ENCODE measurements around the gene GTF2F1. TPM values are rescaled to one million over a fixed set of nuclear protein-coding genes. Genes with fewer than 3 reads are reported as not detected.

GTF2F1 gene
- total RNA-seq, 4 donors from 2014 or later, result 42.2 to 166 (median 56.1) TPM

DNA sequence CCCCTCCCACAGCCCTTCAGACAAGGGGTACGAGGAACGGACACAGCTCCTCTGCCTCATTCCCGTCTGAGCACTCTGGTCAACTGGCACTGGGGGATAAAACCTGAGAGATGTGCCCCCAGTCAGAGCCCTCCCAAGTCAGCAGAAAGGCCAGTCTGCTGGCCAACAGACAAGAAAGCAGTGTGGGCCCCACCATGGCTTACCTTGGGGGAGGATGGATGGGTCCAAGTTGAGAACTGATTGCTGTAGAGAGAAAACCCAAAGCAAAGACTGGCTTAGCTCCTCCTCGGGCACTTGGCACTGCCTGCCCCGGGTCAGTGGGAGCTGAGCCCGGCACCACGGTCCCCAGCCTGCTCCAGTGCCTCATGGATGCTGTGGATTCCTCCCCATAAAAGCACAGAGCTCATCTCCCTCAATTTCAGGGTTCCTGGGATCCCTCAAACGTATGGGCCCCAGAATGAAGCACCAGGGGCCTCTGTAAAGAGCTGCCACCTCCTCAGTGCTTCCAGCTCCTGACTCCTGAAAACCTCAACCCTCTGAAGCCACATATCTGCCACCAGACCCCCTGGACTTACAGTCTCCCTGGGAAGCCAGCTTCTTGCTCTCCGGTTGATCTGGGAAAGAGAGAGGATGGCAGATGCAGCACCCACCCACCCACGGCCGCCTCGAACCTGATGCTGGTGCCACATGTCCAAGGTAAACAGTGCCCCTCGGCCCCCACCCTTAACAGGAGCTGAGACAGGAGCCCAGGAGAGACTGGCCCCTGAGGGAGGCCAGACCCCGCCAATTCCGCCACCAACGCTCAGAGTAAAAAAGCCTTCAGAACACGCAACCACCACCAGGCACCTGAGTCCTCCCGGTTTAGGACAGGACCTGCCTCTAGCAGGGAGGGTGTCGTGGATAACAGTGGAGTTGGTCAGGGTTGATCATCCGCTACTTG, 28.4 kb upstream of the GTF2F1 start:
- Histone ChIP-seq H3K36me3 (peaks cover 0 to 35% (median 20%) of the 10 kb centered on the region in 4 donors), H3K4me3 (no peak overlapping the region), H3K9me3 (no peaks in the 10 kb centered on the region), H3K27ac (no peak overlapping the region), H3K4me1 (peaks cover 8 to 29% (median 20%) of the 10 kb centered on the region in 4 donors), H3K27me3 (no peaks in the 10 kb centered on the region)
- in situ Hi-C loops (cut with MboI; ENCODE audit: low pct_ligation_motif_present in 1 of 4, low pct_unique_long_range_greater_than_20kb in 1 of 4, low sequenced_read_pairs in 3 of 4), result no loop called here
- 77% methylated on average over 20 of the region's 20 CpGs; no CpG with 5 or more reads in 1 of the 2 donors for WGBS, 2 donors (ENCODE audit: low coverage in 1 of 2)
- intact Hi-C loops (cut with DNase I; ENCODE audit: low total_unique reads), result loop anchor here (2.0 to 10.0 kb wide), 2 partner anchors 47 to 1203 kb away; partner anchors contain the start of genes PET100, PSPN and XAB2
- TF ChIP-seq POLR2A (IDR thresholded peaks at IDR 0.05) (no peak), CTCF (IDR thresholded peaks at IDR 0.05) (no peak), EP300 (IDR thresholded peaks at IDR 0.05; ENCODE audit: low read depth) (no peak), POLR2AphosphoS5 (IDR thresholded peaks at IDR 0.05) (no peak)
- no peak for DNase-seq

DNA sequence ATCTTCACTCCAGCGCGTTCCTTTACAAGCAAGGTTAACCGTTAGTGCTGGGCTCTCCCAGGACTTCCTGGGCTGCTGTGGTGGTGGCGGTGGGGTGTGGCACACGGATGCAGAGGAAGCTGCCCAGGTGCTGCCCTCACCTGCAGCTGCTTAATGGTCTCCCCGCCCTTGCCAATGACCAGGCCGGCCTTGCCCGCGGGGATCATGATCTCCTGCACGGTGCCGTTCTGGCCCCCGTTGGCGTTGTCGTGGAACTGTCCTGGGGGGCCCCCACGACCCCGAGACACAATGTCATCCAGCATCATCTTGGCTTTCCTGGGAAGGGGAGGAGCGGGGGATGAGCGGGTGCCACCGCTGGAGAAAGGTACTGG, 25.6 kb upstream of the GTF2F1 start:
- no peaks in the 10 kb centered on the region for H3K27me3 ChIP-seq
- no peak for DNase-seq
- H3K4me1 ChIP-seq, result peaks cover 8 to 27% (median 12%) of the 10 kb centered on the region in 4 donors
- in situ Hi-C loops (cut with MboI; ENCODE audit: low pct_ligation_motif_present in 1 of 4, low pct_unique_long_range_greater_than_20kb in 1 of 4, low sequenced_read_pairs in 3 of 4) (no loop called here), intact Hi-C loops (cut with DNase I; ENCODE audit: low total_unique reads) (no loop called here)
- 87% methylated on average over 19 of the region's 19 CpGs; no CpG with 5 or more reads in 1 of the 2 donors for WGBS, 2 donors (ENCODE audit: low coverage in 1 of 2)
- no peaks in the 10 kb centered on the region for H3K9me3 ChIP-seq
- TF ChIP-seq EP300 (IDR thresholded peaks at IDR 0.05; ENCODE audit: low read depth) (no peak), POLR2A (IDR thresholded peaks at IDR 0.05) (no peak), CTCF (IDR thresholded peaks at IDR 0.05) (no peak), POLR2AphosphoS5 (IDR thresholded peaks at IDR 0.05) (no peak)
- peaks cover 0 to 59% (median 30%) of the 10 kb centered on the region in 4 donors for H3K36me3 ChIP-seq
- H3K27ac ChIP-seq, result no peak overlapping the region
- H3K4me3 ChIP-seq, result no peak overlapping the region

DNA sequence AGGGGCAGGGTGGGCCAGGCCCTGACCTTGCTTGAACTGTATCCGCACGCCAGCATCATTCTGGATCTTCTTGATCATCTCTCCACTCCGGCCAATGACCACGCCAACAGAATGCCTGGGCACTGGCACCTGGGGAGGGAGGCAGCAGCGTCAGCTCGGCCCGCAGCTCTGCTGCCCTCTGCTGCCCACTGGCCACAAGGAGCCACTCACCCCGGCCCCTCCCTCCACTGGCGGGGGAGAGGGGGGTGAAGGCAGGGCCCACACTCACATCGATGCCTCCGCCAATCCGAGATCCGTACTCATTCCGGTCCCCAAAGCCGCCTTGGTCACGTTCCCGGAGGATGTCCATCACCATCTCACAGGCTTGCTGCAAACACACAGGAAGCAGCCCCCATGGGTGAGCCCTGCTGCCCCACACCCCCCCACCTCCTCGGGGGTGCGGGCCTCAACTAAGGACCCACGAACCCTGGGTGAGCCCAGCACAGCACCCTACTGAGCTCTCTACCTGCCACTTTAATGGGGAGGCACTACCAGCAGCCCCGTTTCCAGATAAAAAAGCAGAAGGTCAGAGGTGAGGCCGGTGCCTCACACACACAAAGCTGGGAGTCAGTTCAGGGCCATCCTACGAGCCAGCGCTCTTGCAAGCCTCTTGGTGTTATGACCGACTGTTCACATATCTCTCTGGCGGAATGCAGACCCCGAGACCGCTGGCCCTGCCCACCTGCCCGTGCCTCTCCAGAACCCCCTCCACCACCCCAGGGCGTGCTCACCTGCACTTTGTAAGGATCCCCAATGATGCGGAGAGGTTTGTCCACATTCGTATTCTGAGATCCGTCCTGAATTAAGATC, 25.0 kb upstream of the GTF2F1 start:
- intact Hi-C loops (cut with DNase I; ENCODE audit: low total_unique reads), result no loop called here
- DNase-seq, result no peak
- H3K27ac ChIP-seq, result no peak overlapping the region

More for the DNA sequence above, 25.0 kb upstream of the GTF2F1 start:
- H3K27me3 ChIP-seq, result no peaks in the 10 kb centered on the region
- 79% methylated on average over 33 of the region's 33 CpGs; no CpG with 5 or more reads in 1 of the 2 donors for WGBS, 2 donors (ENCODE audit: low coverage in 1 of 2)
- H3K9me3 ChIP-seq, result no peaks in the 10 kb centered on the region
- TF ChIP-seq EP300 (IDR thresholded peaks at IDR 0.05; ENCODE audit: low read depth), result no peak
- peak in 3 of 5 experiments; percentile 11 to 23 (median 21) for TF ChIP-seq CTCF (IDR thresholded peaks at IDR 0.05)
- H3K4me3 ChIP-seq, result no peak overlapping the region
- in situ Hi-C loops (cut with MboI; ENCODE audit: low pct_ligation_motif_present in 1 of 4, low pct_unique_long_range_greater_than_20kb in 1 of 4, low sequenced_read_pairs in 3 of 4), result no loop called here
- peaks cover 2 to 27% (median 6%) of the 10 kb centered on the region in 4 donors for H3K4me1 ChIP-seq
- peaks cover 0 to 59% (median 30%) of the 10 kb centered on the region in 4 donors for H3K36me3 ChIP-seq

Data from transverse colon (tissue), 4 donors.